ENCODE measurements around the gene UBR4.

DNA sequence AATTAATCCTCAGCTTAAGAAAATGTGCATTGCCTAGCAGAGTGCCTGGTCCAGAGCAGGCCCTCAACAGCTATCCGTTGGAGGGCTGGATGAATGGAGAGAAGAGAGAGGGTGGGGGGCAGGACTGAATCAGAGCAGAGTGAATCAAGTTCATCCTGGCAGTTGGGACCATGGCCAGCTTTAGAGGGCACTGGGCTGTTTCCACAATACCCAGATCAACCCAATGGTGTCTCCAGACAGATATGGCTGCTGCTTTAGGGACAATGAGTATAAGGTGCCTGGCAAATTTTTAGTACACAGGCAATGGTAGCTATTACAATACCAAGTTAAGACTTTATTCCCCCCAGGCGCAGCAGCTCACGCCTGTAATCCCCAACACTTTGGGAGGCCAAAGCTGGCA is 24.2 kb upstream of the UBR4 start:
- no peak for TF ChIP-seq POLR2AphosphoS5 (IDR thresholded peaks at IDR 0.05; ENCODE audit: borderline replicate concordance, low read depth, low read length)
- no peak for TF ChIP-seq EZH2 (IDR thresholded peaks at IDR 0.05)

Data from SK-N-MC (cell line).